GM18873 (cell line): ENCODE results near the gene ABCC4.

Experiments
- ATAC-seq: cut with Tn5 transposase; IDR thresholded peaks from one replicate; pipeline ENCODE4 v1.9.1; 2021; ENCODE audit warnings: mild to moderate bottlenecking, moderate library complexity, moderate number of reproducible peaks; ENCODE audit not compliant: unreplicated experiment, low FRiP score

ABCC4 gene, protein sequence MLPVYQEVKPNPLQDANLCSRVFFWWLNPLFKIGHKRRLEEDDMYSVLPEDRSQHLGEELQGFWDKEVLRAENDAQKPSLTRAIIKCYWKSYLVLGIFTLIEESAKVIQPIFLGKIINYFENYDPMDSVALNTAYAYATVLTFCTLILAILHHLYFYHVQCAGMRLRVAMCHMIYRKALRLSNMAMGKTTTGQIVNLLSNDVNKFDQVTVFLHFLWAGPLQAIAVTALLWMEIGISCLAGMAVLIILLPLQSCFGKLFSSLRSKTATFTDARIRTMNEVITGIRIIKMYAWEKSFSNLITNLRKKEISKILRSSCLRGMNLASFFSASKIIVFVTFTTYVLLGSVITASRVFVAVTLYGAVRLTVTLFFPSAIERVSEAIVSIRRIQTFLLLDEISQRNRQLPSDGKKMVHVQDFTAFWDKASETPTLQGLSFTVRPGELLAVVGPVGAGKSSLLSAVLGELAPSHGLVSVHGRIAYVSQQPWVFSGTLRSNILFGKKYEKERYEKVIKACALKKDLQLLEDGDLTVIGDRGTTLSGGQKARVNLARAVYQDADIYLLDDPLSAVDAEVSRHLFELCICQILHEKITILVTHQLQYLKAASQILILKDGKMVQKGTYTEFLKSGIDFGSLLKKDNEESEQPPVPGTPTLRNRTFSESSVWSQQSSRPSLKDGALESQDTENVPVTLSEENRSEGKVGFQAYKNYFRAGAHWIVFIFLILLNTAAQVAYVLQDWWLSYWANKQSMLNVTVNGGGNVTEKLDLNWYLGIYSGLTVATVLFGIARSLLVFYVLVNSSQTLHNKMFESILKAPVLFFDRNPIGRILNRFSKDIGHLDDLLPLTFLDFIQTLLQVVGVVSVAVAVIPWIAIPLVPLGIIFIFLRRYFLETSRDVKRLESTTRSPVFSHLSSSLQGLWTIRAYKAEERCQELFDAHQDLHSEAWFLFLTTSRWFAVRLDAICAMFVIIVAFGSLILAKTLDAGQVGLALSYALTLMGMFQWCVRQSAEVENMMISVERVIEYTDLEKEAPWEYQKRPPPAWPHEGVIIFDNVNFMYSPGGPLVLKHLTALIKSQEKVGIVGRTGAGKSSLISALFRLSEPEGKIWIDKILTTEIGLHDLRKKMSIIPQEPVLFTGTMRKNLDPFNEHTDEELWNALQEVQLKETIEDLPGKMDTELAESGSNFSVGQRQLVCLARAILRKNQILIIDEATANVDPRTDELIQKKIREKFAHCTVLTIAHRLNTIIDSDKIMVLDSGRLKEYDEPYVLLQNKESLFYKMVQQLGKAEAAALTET (N-terminal part only)

DNA sequence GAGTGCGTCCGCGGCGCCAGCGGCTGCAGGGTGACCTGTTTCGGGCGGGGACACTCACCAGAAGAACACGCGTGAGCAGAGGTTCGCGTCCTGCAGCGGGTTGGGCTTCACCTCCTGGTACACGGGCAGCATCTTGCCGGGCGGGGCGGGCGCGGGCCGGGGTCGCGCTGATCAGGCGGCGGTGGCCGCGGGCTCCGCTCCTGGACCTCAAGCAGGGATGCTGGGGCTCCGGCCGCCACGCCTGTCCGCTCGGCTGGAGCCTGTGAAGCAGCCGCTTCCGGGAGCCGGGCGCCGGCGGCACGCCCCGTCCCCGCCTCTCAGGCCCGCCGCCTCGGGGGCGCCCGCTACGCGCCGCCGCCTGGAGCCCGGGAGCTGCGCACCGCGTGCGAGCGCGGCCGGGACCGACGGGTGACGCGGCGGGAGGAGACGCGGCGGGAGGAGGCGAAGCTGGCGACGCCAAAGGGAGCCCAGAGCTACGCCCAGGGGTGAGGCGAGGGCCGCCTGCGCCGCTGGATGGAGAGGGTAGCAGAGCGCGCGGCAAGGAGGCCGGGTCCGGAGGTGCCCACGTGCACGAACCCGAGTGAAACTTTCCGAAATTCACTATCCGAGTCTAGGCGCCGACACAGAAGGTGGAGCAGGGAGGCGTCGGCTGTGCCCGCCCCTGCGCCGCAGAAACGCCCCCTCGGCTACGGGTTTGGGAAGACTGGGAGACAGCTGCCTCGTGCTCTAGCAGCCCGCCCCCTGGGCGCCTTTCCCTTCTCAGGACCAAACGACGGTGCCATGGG, at the start of gene ABCC4:
TSS of gene ABCC4 (minus strand) at position 269 of the 785 bp plus-strand sequence. CDS start at position 132, 137 bp downstream.
- ATAC-seq: peak; percentile 65

DNA sequence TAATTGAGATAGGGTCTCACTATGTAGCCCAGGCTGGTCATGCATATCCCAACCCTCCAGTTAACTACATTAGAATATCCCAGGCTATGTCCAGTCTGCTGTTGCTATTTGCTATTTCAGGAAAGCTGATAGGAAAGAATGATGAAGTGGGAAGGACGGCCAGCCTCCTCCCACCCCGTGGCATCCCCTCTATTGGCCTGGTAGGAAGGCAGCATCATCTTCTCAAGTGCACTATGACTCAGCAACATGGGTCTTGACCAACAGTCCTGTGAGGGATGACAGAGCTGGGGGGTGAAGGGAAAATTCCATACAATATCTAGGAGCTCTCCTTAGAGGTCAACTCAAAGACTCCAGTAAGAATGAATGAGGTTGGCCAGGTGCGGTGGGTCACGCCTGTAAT, 48.0 kb upstream of the ABCC4 start:
- ATAC-seq: no peak

DNA sequence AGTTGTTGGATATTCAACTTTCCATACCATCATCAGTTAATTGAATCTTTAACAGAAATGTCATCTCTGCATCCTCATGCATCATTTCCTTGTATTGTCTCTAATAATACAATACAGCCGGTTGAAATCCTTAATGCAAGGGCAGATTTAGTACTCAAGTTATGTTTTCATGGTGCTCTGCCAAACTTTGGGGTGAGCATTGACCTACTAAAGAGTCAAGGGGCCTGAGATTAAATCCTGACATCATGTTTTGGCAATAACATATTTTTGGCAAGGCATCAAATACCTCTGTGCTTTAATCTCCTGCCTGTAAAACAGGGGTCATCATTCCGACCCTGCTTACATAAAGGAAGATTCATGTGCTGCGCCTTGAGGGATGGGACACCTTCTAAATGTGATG, 42.7 kb upstream of the ABCC4 start:
- ATAC-seq: no peak

DNA sequence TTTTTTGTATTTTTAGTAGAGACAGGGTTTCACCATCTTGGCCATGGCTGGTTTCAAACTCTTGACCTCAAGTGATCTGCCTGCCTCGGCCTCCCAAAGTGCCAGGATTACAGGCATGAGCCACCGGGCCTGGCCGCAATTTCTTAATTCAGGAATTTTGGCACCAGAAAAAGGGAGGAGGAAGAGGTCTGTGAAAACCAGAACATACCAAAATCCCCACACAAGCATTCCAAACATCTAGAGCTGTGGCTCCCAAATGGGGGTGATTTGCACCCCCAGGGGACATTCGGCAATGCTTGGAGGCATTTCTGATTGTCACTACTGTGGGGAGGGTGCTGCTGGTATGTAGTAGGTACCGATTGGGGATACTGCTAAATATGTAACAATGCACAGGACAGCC, 40.2 kb upstream of the ABCC4 start:
- ATAC-seq: no peak

DNA sequence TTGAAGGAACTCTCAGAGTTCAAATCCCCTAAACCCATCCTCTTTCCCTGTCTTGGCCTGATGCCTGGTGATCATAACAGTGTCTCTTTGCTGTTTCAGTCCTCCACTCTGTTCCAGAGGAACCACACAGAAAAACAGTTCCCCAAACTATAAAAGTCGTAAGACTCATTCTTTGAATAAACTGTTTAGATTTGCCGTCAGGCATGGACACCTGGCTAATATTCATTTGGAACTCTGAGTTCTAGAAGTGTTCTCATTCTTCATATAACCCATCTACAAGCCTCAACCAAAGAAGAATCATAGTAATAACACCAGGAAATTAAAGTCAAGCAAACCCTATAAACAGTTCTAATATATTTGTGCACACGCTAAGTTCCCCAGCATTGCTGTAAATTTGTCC, 37.7 kb upstream of the ABCC4 start:
- ATAC-seq: no peak

DNA sequence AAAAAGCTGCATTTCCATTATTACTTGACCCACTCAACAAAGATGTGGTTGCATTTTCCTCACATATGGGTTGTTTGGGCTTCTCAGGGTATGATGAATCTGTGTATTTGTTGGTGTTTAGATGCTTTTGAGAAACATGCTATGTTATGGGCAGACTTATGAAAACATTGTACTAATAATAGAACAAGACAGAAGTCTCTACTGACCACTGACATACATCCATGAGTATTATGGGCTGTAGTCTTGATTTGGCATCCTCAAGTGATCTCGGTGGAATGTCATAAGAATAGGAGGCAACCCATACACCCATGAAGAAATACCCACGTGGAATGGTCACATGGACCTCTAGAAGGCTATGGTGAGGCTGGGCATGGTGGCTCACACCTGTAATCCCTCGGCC, 36.3 kb upstream of the ABCC4 start:
- no peak for ATAC-seq

DNA sequence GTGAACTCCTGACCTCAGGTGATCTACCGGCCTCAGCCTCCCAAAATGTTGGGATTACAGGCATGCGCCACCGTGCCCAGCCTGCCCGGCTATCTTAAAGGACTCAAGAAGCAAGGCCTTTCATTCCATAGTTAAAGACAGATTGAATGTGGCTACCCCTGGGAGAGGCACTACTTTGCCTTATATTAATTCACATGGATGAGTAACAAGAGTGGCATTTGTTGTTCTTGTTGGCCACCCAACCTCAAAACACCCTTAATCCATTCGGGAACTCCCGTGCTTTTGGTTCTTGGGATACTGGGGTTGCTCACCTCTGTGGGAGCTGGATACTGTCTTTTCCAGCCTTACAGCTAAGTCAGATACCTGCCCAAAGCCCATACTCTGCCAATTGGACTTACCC, 34.4 kb upstream of the ABCC4 start:
- no peak for ATAC-seq

DNA sequence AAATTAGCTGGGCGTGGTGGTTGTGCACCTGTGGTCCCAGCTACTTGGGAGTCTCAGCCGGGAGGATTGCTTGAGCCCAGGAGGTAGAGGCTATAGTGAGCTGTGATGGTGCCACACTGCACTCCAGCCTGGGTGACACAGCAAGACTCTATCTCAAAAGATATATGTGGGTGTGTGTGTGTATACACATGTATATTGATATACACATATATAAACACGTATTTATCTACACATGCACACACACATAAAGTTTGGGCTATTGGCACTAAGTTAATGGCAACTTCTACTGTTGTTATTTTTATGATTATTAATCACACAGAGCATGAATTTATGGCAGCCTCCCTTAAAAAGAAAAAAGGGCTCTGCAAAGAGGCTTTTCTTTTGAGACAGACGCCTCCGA, 27.1 kb upstream of the ABCC4 start:
- no peak for ATAC-seq

DNA sequence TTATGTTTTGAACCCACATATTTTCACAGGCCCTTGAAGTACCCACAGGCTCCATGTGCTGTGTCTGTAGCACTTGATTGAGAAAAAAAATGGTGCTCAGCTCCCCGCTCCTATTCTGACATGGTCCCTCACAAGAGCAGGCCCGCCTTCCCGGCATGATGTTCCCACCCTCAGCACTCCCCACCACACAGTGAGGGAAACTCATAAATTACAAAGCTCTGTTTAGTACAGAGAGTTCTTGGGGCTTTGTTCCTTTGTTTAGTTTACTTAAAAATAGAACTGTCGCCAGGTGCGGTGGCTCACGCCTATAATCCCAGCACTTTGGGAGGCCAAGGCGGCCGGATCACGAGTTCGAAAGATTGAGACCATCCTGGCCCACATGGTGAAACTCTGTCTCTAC, 25.9 kb upstream of the ABCC4 start:
- no peak for ATAC-seq

DNA sequence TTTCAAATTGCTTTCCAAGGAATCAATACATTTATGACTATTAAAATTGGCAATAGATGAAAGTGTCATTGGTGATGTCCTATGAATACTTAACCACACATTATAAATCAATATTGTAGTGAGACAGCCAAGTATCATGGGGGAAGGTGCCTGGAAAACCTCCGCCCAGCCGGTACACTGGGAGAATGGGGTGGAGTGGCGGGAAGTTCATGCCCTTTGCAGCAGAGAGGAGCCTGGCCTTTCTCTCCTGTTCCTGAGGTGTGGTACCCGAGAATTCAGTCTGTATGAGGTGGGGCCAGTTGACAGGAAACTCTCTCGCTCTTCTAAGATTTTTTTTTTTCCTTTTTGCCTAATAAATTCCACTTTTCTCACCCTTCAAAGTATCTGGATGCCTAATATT, 25.4 kb upstream of the ABCC4 start:
- ATAC-seq: no peak

DNA sequence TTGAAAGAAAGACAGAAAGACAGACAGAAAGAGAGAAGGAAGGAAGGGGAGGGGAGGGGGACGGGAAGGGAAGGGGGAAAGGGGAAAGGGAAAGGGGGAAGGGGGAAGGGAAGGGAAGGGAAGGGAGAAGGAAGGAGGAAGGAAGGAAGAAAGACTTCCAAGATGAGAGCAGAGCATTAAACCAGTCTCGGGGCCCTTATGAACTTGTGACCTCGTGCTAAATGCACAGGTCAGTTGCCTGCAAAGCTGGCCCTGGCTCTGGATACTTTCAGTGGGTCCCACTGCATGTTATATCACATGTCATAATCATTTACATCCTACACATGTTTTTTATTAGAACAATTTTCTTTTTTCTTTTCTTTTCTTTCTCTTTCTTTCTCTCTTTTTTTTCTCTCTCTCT, 24.2 kb upstream of the ABCC4 start:
- ATAC-seq: no peak

DNA sequence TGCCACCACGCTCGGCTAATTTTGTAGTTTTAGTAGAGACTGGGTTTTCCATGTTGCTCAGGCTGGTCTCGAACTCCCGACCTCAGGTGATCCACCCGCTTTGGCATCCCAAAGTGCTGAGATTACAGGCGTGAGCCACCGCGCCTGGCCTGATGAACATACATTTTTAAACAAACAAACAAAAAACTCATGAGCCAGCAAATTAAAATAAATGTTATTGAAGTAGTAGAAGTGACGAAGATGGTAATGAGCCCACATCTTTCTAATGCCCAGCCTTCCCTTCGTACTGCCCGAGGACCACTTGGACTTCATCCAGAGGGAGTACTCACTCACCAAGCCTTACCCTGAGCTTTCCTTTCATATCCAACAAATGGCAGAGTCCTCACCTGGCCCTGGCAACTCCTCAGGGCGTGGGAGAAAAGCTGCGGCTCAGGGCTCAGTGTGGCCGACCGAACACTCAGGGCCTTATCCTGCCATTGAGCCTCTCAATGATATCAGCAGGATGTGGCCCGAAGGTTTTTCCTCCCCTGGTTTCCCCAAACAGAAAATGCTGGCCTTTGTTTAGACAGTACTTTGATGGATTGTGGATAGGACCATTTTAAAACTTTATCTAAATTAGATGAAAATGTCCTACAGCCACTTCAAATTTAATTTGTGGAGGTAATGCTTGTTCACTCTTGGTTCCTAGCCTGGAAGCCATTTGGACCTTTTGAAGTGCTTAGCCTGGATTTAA, 22.8 kb upstream of the ABCC4 start:
- no peak for ATAC-seq

DNA sequence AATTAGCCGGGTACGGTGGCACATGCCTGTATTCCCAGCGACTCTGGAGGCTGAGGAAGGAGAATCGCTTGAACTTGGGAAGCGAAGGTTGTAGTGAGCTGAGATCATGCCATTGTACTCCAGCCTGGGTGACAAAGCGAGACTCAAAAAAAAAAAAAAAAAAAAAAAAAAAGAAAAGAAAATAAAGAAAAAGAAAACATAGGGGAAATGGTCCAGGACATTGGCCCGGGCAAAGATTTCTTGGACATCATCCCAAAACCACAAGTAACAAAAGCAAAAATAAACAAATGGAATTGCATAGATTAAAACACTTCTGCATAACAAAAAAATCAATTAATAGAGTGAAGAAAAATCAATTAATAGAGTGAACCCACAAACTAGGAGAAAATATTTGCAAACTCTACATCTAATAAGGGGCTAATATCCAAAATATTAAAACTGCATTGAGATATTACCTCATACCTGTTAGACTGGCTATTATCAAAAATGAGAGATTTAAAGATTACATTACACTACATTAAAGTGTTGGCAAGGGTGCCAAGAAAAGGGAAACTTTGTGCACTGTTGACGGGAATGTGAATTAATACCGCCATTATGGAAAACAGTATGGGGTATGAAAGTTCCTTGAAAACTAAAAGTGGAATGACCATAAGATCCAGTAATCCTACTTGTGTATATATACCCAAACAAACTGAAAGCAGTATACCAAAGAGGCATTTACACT, 18.5 kb upstream of the ABCC4 start:
- ATAC-seq: no peak

DNA sequence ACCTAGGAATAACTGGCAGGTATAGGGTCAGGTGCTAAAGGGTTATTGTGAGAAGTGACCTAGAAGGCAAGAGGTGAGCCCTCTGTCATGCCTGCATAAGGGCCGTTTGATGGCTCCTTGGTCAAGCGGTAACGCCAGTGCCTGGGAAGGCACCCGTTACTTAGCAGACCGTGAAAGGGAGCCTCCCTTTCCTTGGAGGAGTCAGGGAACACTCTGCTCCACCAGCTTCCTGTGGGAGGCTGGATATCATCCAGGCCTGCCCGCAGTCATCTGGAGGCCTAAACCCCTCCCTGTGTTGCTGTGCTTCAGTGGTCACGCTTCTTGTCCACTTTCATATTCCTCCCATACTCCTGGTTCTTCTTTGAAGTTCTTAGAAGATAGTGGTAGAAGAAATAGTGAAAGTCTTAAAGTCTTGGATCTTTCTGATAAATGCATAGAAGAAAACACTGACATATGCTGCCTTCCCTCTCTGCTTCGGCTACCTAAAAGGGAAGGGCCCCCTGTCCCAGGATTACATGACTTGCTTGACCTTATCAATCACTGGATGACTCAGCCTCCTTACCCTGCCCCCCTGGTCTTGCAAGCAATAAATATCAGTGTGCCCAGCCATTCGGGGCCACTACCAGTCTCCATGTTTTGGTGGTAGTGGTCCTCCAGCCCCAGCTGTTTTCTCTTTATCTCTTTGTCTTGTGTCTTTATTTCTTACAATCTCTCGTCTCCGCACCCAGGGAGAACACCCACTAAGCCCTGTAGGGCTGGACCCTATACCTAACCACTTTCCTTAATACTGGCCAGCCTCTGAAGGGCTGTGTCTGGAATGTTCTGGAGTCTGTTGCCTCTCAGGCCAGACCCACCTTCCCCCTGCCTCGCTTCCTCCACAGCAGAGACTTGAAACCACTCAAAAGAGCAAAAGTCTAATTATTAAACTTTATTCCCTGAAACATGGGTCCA, 16.1 kb upstream of the ABCC4 start:
- ATAC-seq: no peak

DNA sequence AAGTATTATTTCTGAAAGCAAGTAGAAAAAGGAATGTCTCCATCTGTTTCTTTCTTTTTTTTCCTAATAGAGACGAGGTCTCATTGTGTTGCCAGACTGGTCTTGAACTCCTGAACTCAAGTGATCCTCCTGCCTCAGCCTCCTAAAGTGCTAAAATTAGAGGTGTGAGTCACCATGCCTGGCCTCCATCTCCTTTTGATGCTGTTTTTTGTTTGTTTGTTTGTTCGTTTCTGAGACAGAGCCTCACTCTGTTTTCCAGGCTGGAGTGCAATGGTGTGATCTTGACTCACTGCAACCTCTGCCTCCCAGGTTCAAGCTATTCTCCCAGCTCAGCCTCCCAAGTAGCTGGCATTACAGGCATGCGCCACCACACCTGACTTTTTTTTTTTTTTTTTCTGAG, 14.5 kb upstream of the ABCC4 start:
- ATAC-seq: no peak

DNA sequence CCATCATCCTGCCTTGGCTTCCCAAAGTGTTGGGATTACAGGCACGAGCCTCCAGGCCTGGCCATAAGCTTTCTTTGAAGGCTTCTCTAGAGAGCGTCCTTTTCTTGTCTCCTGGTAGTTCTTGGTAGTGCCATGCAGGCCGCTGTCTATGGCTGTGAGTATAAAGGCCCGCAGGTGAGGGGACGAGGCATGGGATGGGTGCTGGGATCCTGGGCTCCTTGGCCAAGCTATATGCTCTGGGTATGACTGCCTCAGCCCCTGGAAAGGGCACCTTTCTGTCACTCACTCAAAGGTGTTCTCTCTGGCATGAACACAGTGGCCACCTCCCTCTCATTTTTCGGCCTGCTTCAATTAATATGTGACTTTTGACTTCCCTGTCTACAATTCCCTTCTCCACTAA, 6.3 kb upstream of the ABCC4 start:
- no peak for ATAC-seq

DNA sequence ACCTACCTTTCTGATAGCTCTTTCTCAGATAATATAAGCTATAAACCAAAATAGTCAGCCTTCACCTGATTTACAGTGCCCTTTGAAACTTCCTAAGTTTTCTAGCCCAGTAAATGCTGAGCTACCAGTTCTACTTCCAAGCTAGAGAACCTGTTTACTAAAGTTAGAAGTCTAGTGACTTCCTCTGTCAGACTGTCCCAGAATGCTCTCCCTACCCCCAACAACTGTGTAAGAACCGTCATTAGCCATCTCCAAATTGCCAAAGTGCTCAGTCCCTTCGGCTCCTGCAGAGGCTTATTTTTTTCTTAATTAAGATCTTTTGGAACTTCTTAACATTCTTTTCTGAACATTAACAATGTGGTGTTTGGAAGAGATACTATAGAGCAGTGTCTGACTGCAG, 3.2 kb upstream of the ABCC4 start:
- no peak for ATAC-seq

DNA sequence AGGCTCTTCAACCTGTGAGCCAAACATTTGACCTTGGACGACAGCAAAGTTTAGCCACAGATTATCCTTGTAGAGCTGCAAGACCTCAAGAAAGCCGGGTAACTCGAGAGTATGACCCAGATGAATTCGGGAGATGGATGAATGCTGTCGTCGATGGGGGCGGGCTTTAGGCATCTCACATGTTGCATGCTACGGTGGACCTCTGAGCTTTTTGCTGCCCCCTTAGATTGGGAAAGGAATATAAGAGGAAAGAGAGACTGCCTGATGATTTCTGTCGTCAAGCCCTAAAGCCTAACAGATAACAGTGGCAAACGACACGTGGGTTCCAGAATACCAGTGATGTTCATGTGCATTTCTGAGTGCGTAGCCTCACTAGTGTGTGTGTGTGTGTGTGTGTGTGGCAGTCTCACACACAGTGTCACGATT, 730 bp upstream of the ABCC4 start:
- peak; percentile 2 for ATAC-seq
